Progenitor cell of endocrine pancreas (in vitro differentiated cells): Measurements from ENCODE around the gene CCDC175. TPM values are rescaled to one million over a fixed set of nuclear protein-coding genes. Genes with fewer than 3 reads are reported as not detected.

Experiments used
- DNase-seq: peaks from one replicate; pipeline ENCODE4 v3.0.0; 2021; ENCODE audit warnings: low spot score; ENCODE audit not compliant: unreplicated experiment
- H3K27ac Mint-ChIP-seq: 2 replicates; pipeline ENCODE4 v1.8.0; 2021; ENCODE audit warnings: mild to moderate bottlenecking, moderate library complexity, mixed read lengths
- H3K27me3 Mint-ChIP-seq: 2 replicates; pipeline ENCODE4 v1.8.0; 2021; ENCODE audit warnings: mixed read lengths
- H3K36me3 Mint-ChIP-seq: 2 replicates; pipeline ENCODE4 v1.8.0; 2022; ENCODE audit warnings: mixed read lengths; ENCODE audit not compliant: insufficient read depth
- H3K4me1 Mint-ChIP-seq: 2 replicates; pipeline ENCODE4 v1.8.0; 2021; ENCODE audit warnings: low read depth, mixed read lengths
- H3K4me3 Mint-ChIP-seq: 2 replicates; pipeline ENCODE4 v1.8.0; 2021; ENCODE audit warnings: low read depth, mild to moderate bottlenecking, moderate library complexity, mixed read lengths
- H3K9me3 Mint-ChIP-seq: 2 replicates; pipeline ENCODE4 v1.8.0; 2021; ENCODE audit warnings: low read depth, mixed read lengths
- total RNA-seq: library from RNA; stranded (reverse); gene quantifications from 2 replicates; pipeline ENCODE4 v1.2.1, GENCODE V29; 2021
- TF ChIP-seq, protein P1 (sequence below): fragments of 200-600 bp; sonication (generic); IDR thresholded peaks from one replicate; pipeline ENCODE4 v1.5.0; 2021; ENCODE audit warnings: antibody characterized with exemption, mild to moderate bottlenecking; ENCODE audit not compliant: unreplicated experiment

CCDC175 gene
- total RNA-seq, 1 donor from 2014 or later = 0.26 TPM

DNA sequence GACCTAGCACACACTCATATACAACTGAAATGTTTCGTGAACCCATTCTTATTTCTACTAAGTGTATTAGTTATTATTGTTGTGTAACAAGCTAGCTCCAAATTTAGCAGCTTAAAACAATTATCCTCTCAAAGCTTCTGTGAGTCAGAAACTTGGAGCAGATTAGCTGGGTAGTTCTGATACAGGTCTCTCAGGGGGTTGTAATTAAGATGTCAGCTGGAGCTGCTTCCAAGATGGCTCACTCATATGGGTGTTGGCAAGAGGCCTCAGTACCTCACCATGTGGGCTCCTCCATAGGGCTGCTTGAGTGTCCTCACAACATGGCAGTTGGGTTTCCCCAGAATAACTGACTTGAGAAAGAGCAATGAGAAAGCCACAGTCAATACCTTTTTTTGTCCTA is 121.2 kb downstream of the CCDC175 start:
- Mint-ChIP-seq H3K27ac (no peak overlapping the region), H3K27me3 (no peaks in the 10 kb centered on the region), H3K36me3 (peaks cover 17% of the 10 kb centered on the region), H3K4me3 (no peak overlapping the region), H3K9me3 (peaks cover 5% of the 10 kb centered on the region), H3K4me1 (no peaks in the 10 kb centered on the region)
- TF ChIP-seq, protein P1, sequence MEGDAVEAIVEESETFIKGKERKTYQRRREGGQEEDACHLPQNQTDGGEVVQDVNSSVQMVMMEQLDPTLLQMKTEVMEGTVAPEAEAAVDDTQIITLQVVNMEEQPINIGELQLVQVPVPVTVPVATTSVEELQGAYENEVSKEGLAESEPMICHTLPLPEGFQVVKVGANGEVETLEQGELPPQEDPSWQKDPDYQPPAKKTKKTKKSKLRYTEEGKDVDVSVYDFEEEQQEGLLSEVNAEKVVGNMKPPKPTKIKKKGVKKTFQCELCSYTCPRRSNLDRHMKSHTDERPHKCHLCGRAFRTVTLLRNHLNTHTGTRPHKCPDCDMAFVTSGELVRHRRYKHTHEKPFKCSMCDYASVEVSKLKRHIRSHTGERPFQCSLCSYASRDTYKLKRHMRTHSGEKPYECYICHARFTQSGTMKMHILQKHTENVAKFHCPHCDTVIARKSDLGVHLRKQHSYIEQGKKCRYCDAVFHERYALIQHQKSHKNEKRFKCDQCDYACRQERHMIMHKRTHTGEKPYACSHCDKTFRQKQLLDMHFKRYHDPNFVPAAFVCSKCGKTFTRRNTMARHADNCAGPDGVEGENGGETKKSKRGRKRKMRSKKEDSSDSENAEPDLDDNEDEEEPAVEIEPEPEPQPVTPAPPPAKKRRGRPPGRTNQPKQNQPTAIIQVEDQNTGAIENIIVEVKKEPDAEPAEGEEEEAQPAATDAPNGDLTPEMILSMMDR = no peak
- no peak for DNase-seq

Other genes starting within 250 kb of the CCDC175 start
- gene GPR135, start 111.4 kb downstream of the CCDC175 start, total RNA-seq = 3.0 and 3.4 TPM in 2 replicates
- 20.1 and 23.7 TPM in 2 replicates for gene L3HYPDH, start 92.4 kb downstream of the CCDC175 start, total RNA-seq
- gene JKAMP, start 92.3 kb downstream of the CCDC175 start, total RNA-seq = 55.2 and 56.2 TPM in 2 replicates